Ramos (cell line): ENCODE results near the gene TAAR8.
"Not testable (repeated sequence)": the region's sequence is repeated elsewhere in the genome, so short reads cannot be mapped to it uniquely, and the experiment has no call there.

Source experiments
- in situ Hi-C: fragments of 300-500 bp; cut with MboI; formaldehyde crosslinking; loops from one replicate; pipeline ENCODE4 v1.14.3; 2022; ENCODE audit warnings: low sequenced_read_pairs; ENCODE audit not compliant: unreplicated experiment

Gene TAAR8

DNA sequence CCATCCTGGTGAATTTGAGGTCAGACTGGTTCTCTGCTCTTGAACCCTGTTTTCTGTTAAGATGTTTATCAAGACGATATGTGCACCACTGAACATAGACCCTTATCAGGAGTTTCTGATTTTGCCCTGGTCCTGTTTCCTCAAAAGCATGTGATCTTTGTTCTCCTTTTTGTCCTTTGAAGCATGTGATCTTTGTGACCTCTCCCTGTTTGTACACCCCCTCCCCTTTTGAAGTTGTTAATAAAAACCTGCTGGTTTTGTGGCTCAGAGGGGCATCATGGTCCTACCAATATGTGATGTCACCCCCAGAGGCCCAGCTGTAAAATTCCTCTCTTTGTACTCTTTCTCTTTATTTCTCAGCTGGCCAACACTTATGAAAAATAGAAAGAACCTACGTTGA, 17.9 kb upstream of the TAAR8 start:
- in situ Hi-C loops = loop anchor here (25.0 kb wide), 1 partner anchor 228 kb away; the partner anchor contains the start of gene VNN2

DNA sequence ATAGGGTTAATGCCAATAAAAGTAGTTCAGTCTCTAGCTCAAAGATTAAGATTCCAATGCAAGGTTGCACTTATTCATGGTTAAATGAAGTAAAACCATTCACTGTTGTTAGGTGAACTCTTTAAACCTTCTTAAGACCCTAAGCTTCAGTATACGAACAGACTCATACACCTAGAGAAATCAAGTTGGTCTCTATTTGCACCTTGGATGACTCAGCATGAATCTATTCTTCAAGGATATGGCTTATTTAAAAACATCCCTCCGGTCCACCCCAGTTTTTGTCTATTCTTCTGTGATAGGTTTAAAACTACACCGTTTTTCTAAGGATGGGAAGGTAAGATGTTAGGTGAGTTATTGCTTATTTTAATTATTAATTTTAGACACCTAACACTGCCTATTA, 15.3 kb upstream of the TAAR8 start:
- in situ Hi-C loops = loop anchor here (25.0 kb wide), 1 partner anchor 225 kb away; the partner anchor contains the start of gene VNN2

DNA sequence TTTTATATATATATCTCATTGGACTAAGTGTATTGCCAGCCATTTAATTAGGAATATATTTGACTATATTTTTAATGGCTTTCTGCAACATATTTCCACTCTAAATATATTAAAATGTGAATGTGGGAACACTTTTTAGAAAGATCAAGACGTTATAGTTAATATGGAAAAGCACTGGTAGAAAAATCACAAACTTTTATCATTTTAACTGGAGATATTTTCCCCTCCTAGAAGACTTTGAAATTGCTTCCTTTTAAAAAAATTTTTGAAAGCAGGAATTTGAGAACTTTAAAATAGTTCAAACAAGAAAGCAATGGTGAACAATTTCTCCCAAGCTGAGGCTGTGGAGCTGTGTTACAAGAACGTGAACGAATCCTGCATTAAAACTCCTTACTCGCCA, 14.5 kb upstream of the TAAR8 start, which contains the start of gene TAAR9:
TSS of gene TAAR9 (plus strand) at position 301 of the 400 bp plus-strand sequence. CDS start at position 314, 13 bp downstream.
- in situ Hi-C loops = loop anchor here (25.0 kb wide), 1 partner anchor 224 kb away; the partner anchor contains the start of gene VNN2

DNA sequence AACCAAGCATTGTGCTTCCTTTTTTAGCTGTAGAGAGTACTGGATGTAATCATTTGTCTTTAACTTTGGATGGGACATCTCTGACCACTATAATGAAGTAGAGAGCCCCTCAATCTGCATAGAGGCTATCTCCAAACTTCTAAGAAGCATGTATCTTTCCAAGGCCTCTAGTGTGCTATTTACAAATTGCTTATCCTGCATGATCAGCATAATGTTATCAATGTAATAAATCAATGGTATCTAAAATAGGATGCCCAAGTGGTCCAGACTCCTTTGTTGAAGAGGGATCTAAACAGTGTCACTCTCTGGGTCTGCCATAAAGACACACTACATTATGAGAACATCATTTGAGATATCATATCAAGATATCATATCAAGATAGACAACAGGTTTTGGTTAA, 7.6 kb upstream of the TAAR8 start:
- in situ Hi-C loops = loop anchor here (25.0 kb wide), 1 partner anchor 217 kb away; the partner anchor contains the start of gene VNN2

DNA sequence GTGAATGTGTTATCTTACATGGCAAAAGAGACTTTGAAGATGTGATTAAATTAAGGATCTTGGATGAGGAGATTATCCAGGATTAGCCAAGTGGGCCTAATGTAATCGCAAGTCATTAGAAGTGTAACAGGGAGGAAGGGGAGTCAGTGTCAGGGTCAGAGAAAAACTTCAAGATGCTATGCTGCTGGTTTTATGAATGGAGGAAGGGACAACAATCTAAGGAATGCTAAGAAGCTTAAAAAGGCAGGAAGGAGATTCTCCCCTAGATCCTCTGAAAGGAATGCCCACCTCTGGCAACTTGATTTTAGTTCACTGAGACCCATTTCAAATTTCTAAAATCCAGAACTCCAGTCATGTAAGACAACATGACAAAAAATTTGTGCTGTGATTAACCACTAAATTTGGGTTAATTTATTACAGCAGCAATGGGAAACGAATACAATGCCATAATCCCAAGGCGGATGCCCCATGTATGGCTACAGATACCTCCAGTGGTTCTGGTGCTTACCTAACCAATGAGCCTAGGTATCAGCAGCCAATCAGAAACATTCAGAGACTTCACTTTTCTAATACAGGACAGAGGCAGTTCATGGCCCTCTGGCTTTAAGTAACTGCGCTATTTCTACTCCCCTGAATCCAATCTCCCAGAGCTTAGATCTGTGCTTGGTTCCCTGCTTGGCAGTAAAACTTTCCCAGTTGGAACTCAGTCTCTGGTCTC, 3.6 kb upstream of the TAAR8 start:
- in situ Hi-C loops = loop anchor here (25.0 kb wide), 1 partner anchor 213 kb away; the partner anchor contains the start of gene VNN2

DNA sequence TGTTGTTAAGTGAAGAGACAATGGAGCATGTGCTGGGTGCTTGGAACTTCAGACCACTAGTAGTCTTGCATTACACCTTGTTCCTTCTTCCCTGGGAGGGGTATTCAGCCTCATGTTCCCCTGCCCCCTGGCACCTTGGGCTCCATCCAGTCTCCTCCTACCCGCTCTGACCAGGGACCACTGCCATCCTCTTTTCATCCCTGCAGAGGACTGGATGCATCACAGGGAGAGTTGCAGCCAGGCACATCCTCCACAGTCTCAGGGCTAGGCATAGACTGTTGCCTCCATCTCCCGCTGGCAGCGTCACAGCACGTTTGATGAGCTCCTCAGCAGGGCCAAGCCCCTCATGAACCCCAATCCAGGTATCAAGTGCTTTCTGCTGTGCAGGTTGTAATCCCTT, 1.3 kb upstream of the TAAR8 start:
- in situ Hi-C loops = no loop called here

DNA sequence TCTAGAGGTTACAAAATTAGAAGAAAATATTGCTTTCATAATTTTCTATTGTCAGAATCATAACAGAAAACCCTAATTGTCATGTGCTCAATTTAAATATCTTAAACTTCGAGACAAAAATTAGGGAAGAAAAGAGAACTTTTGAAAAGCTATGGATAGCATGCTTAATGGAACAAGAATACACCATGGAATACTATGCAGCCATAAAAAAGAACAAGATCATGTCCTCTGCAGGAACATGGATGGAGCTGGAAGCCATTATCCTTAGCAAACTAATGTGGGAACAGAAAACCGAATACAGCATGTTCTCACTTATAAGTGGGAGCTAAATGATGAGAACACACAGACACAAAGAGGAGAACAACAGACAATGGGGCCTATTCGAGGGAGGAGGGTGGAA, 7.6 kb downstream of the TAAR8 start:
- in situ Hi-C loops = not testable (repeated sequence)

DNA sequence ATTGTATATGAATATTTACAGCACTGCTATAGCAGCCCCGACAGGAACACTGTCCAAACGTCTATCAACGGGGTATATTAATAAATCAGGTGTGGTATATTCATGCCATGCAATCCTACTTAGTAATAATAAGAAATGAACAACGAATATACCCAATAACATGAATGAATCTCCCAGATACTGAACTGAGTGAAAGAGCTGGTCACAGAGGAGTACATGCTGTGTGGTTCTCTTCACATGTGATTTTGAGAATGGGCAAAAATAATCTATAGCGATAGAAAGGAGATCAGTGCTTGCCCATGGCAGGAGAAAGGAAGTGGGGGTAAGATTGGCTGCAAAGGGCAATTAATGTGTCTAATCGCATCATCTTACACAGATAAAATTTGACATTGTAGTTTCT, 13.9 kb downstream of the TAAR8 start:
- in situ Hi-C loops = no loop called here

DNA sequence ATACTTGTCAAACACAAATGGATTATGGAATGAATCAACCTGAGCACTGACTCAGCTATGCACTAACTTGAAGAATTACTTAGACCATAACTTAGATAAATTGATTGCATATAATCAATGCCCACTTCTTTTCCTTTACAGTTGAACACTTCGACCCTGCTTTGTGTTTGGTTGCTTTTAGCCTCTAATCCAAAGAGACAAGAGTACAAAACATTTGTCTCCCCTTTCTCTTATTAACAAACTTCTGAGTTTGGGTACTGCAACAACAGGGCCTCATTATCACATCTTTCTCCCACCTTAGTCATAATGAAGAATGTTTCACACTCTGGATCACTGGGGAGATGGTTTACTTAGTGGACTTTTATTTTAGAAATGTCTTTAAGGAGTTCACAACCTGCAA, 15.1 kb downstream of the TAAR8 start:
- in situ Hi-C loops = no loop called here

DNA sequence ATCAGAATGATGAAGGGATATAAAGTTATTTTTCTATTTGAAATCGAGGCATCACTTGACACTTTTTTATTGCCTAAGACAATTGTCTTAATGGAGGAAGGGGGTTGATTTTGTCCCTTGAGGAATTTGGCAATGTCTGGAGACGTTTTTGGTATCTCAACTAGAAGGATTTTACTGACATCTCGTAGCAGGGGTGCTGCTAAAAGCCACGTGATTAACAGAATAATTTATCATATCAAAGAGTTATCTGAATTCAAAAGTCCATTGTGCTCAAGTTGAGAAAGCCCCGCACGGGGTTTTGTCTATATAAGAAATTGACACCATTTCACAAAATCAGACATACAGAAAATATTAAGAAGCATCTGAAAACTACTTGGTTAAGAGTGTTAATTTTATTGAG, 16.1 kb downstream of the TAAR8 start:
- in situ Hi-C loops = no loop called here

DNA sequence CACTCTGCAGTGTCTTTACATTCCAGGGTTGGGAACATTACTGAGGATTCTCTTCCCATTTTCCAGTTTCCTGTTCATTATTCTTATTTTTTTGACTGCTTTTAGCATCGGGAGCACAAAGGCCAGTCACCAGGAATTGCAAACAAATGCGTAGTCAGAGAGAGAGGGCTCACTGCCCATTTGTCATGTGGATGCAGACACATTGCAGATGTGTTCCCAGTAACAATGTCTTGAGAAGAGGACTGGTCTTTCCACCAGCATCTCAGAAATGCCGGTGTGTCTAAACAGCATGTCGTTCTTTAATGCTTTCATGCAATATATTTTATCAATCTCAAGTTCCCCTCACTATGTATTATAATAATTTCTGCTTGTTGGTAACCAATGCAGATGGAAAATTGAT, 16.7 kb downstream of the TAAR8 start:
- in situ Hi-C loops = no loop called here

DNA sequence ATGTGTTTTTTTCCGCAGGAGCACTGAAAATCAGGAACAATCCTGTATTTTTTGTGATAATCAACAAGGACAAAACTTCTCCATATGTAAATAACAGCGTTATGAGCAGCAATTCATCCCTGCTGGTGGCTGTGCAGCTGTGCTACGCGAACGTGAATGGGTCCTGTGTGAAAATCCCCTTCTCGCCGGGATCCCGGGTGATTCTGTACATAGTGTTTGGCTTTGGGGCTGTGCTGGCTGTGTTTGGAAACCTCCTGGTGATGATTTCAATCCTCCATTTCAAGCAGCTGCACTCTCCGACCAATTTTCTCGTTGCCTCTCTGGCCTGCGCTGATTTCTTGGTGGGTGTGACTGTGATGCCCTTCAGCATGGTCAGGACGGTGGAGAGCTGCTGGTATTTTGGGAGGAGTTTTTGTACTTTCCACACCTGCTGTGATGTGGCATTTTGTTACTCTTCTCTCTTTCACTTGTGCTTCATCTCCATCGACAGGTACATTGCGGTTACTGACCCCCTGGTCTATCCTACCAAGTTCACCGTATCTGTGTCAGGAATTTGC, 17.8 kb downstream of the TAAR8 start, which contains the start of gene TAAR6:
TSS of gene TAAR6 (plus strand) at position 102 of the 557 bp plus-strand sequence. CDS start at position 102, 0 bp downstream.
- in situ Hi-C loops = no loop called here

DNA sequence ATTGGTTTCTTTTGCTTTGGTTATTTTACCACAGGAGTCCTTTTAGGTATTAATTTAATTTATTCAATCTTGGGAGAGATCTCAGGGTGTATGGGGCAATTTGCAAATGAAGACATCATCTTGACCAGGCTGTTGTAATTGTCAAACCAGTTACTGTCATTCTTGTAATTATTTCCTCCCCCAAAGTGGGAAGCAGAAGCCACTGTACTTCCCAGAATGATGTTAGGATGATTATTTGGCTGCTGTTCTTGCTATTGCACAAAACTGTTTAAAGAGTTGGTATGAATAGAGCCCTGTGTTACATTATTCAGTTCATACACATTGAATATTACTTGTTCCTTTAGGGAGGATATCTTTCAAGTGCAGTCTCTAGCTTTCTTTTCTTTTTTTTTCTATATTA, 19.3 kb downstream of the TAAR8 start:
- in situ Hi-C loops = no loop called here

DNA sequence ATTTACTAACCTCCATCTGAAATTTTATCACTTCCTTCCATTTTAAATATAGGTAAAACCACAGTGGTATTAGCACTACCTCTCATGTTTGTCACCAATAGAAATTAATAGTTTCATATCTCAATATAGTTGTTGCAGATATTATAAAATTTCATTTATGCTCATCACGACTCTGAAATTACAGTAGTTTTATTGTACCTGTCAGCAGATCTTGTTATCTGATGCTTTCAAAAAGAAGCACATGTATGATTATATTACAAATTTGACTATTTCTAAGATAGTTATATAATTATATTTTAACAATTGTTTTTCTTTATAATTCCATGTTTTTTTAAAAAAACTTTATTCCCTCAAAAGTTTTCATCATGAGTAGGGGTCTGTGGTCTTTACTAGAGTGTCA, 32.2 kb downstream of the TAAR8 start:
- in situ Hi-C loops = no loop called here

DNA sequence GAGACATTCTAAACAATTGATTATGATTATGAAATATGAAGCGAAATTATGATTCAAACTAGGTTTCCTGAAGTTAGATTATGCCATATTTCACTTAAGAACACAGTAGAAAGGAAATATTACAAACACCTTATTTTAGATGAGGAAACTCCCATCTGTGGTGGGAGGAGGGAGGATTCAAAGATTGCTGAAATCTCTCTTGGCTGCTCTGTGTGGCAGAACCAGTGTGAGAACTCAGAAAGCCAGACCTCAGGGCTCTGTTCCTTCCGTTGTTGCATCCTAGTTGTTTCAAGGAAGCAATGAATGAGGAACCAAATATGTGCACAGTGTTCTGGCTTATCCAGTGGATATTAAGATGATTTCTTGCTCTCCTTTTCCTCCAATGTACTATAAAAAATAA, 35.0 kb downstream of the TAAR8 start:
- in situ Hi-C loops = no loop called here

DNA sequence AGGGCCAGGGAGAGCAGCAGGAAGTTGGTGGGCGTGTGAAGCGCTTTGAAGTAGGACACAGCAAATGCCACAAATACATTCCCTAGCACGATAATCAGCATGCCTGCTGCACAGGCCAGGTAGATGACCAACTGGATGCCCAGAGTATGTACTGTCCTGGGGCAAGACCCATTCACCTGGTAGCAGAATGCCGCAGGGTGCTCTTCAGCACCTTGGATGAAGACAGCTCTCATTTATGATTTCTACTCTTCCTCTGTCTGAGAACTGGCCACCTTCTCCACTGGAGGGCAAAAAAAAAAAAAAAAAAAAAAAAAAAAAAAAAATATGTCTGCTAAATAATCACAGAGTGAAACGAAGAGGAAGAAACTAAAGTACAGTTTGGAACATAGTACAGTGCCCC, 37.0 kb downstream of the TAAR8 start, which contains the start of gene TAAR5:
TSS of gene TAAR5 (minus strand) at position 288 of the 400 bp plus-strand sequence. CDS start at position 233, 55 bp downstream.
- in situ Hi-C loops = no loop called here

DNA sequence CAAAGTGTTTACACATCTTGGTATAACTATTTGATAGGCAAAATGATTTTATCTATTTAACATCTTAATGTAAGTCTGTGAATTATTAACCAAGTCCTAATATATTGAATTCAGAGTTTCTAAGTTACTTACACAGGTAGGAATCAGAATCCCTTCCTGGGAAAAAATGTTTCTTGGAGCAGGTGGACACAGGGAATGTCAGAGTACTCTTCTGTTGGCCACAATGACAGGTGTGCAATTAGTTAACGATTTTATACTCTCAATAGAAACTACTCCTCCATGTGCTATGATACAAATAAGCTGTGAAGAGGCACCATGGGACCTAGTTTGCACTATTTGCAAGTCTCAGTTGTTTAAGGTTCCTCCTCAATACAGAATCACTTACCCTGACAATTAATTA, 37.9 kb downstream of the TAAR8 start:
- in situ Hi-C loops = no loop called here

DNA sequence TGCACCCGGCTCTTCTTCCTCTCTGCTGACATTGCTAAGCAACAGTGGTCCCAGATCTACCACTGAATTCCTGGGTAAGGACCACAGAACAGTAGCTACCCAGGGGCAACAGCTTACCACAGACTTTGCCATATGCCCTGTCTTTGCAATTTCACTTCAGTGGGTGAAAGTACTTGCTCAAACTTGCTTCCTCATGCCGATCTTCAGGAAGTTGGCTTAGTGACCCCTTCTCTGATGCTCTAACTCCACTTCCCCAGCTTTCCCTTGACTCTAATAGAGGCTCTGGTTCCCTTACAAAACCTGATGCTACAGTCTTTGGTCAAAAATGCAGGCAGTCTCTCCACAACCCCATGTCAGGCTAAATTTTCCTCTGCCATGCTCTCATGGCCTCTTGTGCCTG, 40.4 kb downstream of the TAAR8 start:
- in situ Hi-C loops = no loop called here

DNA sequence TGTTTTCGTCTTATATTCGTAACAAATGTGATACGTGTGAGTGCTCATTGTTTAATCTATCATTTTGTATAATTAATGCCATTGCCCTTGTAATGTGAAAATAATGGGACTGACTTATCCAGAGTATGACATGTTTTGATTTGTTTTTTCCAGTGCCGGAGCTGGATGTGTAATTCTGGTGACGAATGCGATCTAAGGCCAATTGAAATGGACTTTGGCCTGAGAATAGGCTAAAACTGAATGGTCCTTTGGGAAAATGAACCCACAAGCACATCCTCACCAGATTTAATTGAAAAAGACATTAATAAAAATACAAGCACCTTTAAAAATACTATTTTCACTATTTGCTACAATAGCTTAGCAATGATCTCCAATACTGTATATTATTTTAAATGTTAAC, 43.7 kb downstream of the TAAR8 start:
- in situ Hi-C loops = no loop called here

DNA sequence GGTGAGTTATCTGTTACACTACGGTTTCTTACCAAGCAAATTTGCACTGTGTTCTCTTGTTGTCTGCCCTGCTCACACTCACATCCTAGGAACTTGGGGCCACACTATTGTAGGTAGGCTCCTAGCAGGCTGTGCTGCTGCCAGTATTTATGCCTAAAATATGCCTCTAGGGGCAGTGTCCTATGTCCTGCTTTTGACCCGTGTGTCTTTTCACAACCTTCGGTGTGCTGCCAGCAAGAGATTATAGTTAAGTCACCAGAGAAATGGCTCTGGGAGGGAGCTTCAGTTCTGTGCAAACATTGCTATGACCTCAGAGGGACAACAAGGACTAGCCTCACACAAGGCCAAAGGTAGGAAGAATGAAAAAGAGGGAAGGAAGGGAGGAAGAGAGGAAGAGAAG, 46.0 kb downstream of the TAAR8 start:
- in situ Hi-C loops = no loop called here

DNA sequence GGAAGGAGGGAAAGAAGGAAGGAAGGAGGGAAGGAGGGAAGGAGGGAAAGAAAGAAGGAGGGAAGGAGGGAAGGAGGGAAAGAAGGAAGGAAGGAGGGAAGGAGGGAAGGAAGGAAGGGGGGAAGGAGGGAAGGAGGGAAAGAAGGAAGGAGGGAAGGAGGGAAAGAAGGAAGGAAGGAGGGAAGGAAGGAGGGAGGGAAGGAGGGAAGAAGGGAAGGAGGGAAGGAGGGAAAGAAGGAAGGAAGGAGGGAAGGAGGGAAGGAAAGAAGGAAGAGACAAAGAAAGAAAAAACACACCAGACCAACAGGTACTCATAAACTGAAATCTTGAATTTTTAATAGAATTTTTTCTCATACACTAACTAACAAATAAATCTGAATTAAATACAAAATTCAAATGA, 48.4 kb downstream of the TAAR8 start:
- in situ Hi-C loops = not testable (repeated sequence)
